GM19193 (cell line): ENCODE data around the gene METTL26.

Source experiments
- POLR2A ChIP-seq: IDR thresholded peaks from 4 replicates; pipeline ENCODE4 v1.6.1; 2011; ENCODE audit not compliant: insufficient read depth, insufficient read length; ENCODE audit errors: extremely low read depth

Gene METTL26

DNA sequence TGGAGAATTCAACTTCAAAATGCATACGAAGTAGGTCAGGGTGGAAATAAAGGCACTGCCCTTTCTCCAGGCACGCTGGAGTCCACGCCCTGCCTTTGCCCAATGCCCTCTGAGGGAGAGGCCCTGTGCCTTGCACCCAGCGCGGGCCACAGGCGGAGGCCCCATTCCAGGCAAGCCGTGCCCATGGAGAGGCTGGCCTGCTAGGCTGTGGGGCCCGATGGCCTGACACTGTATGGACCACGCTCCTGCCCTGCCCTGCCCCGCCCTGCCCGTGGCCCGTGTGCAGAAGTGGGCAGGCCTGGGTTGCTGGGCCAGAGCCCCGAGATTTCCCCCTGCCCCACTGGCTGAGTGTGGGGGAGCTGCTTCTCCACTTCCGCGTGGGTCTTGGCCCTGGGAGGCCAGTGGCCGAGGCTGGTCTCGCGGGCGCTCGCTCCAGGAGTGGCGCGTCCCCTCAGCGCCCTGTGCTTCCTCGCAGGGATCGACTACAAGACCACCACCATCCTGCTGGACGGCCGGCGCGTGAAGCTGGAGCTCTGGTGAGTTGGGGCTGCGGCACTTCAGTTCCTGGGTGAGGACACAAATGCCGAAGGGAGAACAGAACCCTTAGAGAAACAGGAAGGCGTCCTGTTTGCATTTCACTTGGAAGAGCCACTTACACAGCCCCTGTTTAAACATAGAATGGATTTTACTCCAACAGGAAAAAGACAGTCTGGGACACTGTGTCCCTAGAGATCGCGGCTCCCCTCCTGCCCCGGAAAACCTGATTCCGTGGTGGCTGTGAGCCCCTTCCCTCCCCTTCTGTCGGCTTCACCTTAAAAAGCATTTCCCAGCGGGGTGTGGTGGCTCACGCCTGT is 19.1 kb downstream of the METTL26 start:
- TF ChIP-seq POLR2A, result no peak

DNA sequence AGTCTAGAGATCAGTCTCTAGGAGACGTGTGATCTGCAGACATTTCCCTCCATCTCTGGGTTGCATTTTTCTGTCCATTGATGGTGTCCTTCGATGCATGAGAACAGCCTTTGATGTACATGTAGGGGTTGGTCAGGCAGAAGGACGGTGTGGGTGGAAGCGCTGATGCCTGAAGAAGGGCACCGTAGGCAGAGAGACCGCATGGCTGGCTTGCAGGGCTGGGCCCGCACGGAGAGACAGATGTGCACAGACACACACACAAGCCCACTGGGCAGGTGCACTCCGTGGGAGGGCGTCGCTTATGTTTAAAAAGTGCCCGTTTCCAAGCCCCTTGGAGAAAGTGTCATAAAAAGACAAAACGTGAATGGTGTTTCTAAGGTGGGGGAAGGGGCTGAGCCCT is 21.0 kb downstream of the METTL26 start:
- TF ChIP-seq POLR2A, result no peak

DNA sequence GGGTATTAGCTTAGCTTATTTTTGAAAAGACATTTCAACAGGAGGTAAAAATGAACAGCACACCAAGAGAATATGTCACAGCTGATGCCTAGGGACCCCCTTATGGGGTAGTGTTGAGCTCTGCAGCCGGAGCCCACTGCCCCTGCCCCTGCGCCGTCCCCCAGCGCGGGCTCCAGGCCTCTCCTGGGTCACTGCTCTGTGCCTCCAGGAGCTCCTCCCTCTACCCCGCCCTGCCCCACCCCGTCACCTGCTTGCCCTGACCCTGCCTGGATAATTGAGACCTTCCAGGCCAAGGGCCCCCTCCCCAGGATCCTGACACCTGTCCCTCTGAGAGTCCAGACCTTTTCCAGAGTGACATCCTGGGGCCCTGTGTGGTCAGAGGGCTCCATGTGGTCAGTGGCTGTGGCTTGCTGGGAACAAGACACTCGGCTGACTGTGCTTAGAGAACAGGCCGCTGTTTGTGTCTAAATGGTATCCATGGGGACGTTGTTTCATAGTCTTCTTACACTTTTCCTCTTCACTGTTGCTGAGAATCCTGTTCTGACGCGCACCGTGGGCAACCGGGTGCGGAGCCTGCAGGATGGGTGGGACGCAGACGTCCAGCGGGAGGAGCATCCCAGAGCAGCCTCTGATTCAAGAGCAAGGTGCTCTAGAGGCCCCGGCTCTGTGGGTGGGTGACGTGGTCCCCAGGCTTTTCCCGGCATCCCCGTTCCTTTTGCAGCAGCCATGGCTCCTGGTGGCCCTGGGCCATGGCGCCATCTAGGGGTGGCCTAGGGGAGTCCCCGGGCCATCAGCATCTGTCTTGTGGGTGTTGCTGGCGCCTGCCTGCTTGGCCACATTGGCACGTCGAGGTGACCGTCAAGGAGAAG is 25.4 kb downstream of the METTL26 start:
- no peak for TF ChIP-seq POLR2A

- no peak for TF ChIP-seq POLR2A
Observed at GRCh38 chr16:609984-610383, 26.1 kb downstream of the METTL26 start.

DNA sequence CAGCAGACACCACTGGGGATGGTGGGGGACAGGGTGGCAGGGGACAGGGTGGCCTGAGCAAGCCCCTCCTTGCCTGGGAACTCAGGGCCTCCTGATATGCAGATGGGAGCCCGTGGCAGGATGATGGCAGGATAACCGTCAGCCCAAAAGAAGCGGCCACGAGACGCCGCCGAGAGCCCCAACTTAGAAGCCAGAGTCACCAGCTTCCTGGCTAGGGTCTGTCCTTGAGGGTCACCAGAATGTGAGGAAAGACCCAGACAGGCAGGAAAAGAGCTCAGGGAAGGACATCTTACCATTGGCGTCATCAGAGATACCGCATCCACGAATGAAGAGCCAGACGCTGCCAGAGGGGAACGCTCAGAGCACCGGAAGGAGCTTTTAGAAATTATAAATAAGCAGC is 26.8 kb downstream of the METTL26 start:
- TF ChIP-seq POLR2A, result no peak

GRCh38 chr16:608019-608418 is 28.1 kb downstream of the METTL26 start:
- TF ChIP-seq POLR2A, result no peak

DNA sequence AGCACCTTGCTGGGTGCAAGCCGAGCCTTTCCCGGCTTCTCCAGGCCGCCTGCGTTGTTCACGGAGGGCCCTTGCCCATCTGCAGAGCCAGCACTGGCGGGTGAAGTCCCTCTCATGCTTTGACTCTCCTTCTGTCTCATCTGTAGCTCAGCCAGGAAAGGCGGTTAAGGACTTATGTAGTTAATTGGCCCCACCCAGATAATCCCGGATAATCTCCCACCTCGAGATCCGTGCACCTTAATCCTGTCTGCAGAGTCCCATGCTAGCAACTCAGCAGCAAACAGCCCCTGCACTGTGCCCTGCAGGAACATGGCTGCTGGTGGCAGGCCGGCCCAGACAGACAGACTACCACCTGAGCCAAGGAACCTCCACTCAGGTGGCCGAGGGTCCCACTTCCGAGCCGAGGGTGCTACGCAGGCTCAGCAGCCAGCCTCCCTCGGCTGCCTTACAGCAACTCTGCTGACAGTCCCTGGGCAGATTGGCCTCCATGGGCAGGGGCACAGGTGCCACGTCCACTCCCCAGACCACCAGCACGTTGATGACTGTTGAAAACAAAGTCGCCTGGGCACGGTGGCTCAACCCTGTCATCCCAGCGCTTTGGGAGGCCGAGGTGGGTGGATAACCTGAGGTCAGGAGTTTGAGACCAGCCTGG is 29.3 kb downstream of the METTL26 start:
- no peak for TF ChIP-seq POLR2A

DNA sequence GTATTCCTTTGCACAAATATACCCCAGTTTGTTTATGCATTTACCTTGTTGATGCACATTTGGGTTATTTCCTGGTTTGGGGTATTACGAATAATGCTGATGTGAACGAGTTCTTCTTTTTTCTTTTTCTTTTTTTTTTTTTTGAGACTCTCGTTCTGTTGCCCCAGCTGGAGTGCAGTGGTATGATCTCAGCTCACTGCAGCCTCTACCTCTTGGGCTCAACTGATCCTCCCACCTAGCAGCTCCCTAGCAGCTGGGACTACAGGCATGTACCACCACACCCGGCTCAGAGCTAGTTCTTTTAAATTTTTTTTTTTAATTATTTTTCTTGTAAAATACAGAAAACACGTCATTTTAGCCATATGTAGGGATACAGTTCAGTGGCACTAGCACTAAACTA is 32.2 kb downstream of the METTL26 start:
- TF ChIP-seq POLR2A, result no peak

GRCh38 chr16:600781-601180 is 35.3 kb downstream of the METTL26 start:
- no peak for TF ChIP-seq POLR2A

- no peak for TF ChIP-seq POLR2A
Observed at GRCh38 chr16:598823-599739, 37.0 kb downstream of the METTL26 start.

DNA sequence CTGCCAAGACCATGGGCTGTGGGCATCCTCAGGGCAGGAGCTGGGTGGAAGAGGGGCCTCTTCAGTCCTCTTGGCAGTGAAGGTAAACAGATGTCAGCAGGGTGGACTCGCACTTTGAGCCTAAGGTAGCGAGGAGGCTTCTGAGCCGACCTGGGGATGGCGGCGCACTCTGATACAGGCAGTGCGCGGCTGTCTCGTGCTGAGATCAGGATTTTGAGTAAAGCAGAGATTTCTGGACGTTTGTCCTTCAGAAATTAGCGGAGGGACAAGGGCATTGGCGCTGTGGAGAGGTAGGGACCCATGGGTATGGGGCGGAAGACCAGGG is 39.4 kb downstream of the METTL26 start:
- TF ChIP-seq POLR2A, result no peak

GRCh38 chr16:595942-596735 is 40.0 kb downstream of the METTL26 start:
- TF ChIP-seq POLR2A, result no peak

DNA sequence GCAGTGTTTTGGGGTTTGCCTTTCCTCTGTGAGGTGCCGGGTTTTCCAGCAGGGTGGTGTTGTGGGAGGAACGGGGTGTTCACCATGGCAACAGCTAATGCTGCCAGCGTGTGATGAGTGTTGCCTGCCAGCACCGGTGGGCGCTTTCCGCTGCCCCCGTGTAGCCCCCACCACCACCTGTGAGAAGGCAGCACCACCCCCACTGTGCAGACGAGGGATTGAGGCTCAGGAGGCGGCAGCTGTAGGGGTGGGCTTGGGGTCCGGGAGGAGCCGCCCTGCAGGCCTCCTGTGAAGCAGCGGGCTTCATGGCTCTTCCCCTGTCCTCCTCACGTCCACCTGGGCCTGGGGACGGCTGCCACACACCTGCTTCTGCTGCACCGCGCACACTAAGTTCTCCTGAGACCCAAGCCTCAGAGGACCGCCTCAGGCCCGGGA is 41.0 kb downstream of the METTL26 start:
- no peak for TF ChIP-seq POLR2A

- TF ChIP-seq POLR2A, result no peak
Observed at GRCh38 chr16:593807-594206, 42.3 kb downstream of the METTL26 start.
